ENCODE results near the gene TMSB15C.
"Not testable (repeated sequence)": the region's sequence is repeated elsewhere in the genome, so short reads cannot be mapped to it uniquely, and the experiment has no call there.

TMSB15C gene

GRCh38 chrX:104075778-104076445 lies at the start of gene TMSB15C:
Gene TMSB15C (minus strand): TSS chrX:104076236.
- DNase-seq: not testable (repeated sequence)

- no peak for DNase-seq
These were observed 46.8 kb upstream of the TMSB15C start for GRCh38 chrX:104122829-104123228.

- no peak for DNase-seq
These were observed 42.7 kb upstream of the TMSB15C start for GRCh38 chrX:104118765-104119164.

GRCh38 chrX:104117759-104118158 lies 41.7 kb upstream of the TMSB15C start:
- no peak for DNase-seq

GRCh38 chrX:104113222-104113965 lies 37.4 kb upstream of the TMSB15C start:
- DNase-seq: peak; percentile 38

- DNase-seq: peak; percentile 18
These were observed 36.4 kb upstream of the TMSB15C start, which contains the start of gene ZCCHC18 for GRCh38 chrX:104112326-104112951. Gene ZCCHC18 (plus strand): TSS chrX:104112523. CDS start chrX:104114112, 1,589 bp downstream.

- not testable (repeated sequence) for DNase-seq
These were observed 34.6 kb upstream of the TMSB15C start for GRCh38 chrX:104110491-104111240.

GRCh38 chrX:104108955-104109354 lies 32.9 kb upstream of the TMSB15C start:
- no peak for DNase-seq

GRCh38 chrX:104105330-104106262 lies 29.6 kb upstream of the TMSB15C start:
- DNase-seq: no peak

- DNase-seq: no peak
These were observed 28.6 kb upstream of the TMSB15C start for GRCh38 chrX:104104676-104105075.

GRCh38 chrX:104098919-104099318 lies 22.9 kb upstream of the TMSB15C start:
- no peak for DNase-seq

GRCh38 chrX:104098151-104098808 lies 22.2 kb upstream of the TMSB15C start:
- DNase-seq: peak; percentile 10

- no peak for DNase-seq
These were observed 9.9 kb upstream of the TMSB15C start for GRCh38 chrX:104085919-104086318.

GRCh38 chrX:104085477-104085876 lies 9.4 kb upstream of the TMSB15C start:
- DNase-seq: no peak

GRCh38 chrX:104084534-104085277 lies 8.7 kb upstream of the TMSB15C start:
- DNase-seq: no peak

GRCh38 chrX:104084063-104084462 lies 8.0 kb upstream of the TMSB15C start:
- DNase-seq: no peak

- not testable (repeated sequence) for DNase-seq
These were observed 1.8 kb upstream of the TMSB15C start for GRCh38 chrX:104077854-104078253.

GRCh38 chrX:104062636-104063035 lies 13.4 kb downstream of the TMSB15C start:
- DNase-seq: not testable (repeated sequence)

- DNase-seq: not testable (repeated sequence)
These were observed 21.1 kb downstream of the TMSB15C start for GRCh38 chrX:104054956-104055355.

GRCh38 chrX:104047171-104047570 lies 28.9 kb downstream of the TMSB15C start:
- DNase-seq: no peak

GRCh38 chrX:104045642-104046041 lies 30.4 kb downstream of the TMSB15C start:
- DNase-seq: no peak
